H1 (cell line): Measurements from ENCODE around the gene NIPAL1. TPM values are rescaled to one million over a fixed set of nuclear protein-coding genes. Genes with fewer than 3 reads are reported as not detected.

ENCODE experiments used
- CTCF ChIA-PET: fragments of 300-600 bp; sonication (Branson Sonifier 250); formaldehyde crosslinking; loops from one replicate; lab custom pipeline; 2021; ENCODE audit not compliant: partially characterized antibody; lab: Charles Lee
- POLR2A ChIA-PET: fragments of 300-600 bp; sonication (Branson Sonifier 250); formaldehyde crosslinking; loops from one replicate; lab custom pipeline; 2021; ENCODE audit warnings: inconsistent platforms; ENCODE audit not compliant: partially characterized antibody; lab: Charles Lee
- DNase-seq, 2 experiments: peaks; one replicate each; pipeline versions ENCODE4 v3.0.0 to v3.0.0-alpha.2; 2010 to 2022; ENCODE audit warnings: low spot score in 2 of 2, low read depth in 1 of 2, mixed read lengths in 1 of 2
- FAIRE-seq: peaks from 2 replicates; lab custom pipeline; 2011; peaks lifted over from hg19 to GRCh38; lab: Jason Lieb, UNC
- H2AFZ ChIP-seq: 2 replicates; pipeline ENCODE4 v1.8.1; 2012; ENCODE audit warnings: low read length, inconsistent platforms
- H2AK5ac ChIP-seq: 2 replicates; pipeline ENCODE4 v1.6.1; 2013; ENCODE audit warnings: low read depth, low read length
- H2BK120ac ChIP-seq: replicated peaks from 2 replicates; pipeline ENCODE3; 2013; ENCODE audit warnings: low read depth, low read length, inconsistent platforms
- H2BK12ac ChIP-seq: 2 replicates; pipeline ENCODE4 v1.6.1; 2013; ENCODE audit warnings: low read depth, low read length
- H2BK15ac ChIP-seq: 2 replicates; pipeline ENCODE4 v1.6.1; 2013; ENCODE audit warnings: low read length
- H2BK20ac ChIP-seq: 2 replicates; pipeline ENCODE4 v1.6.1; 2013; ENCODE audit warnings: low read length
- H2BK5ac ChIP-seq: 2 replicates; pipeline ENCODE4 v1.6.1; 2013; ENCODE audit warnings: low read depth, low read length
- H3K14ac ChIP-seq: 2 replicates; pipeline ENCODE4 v1.6.1; 2013; ENCODE audit warnings: inconsistent platforms; ENCODE audit not compliant: insufficient read length
- H3K18ac ChIP-seq: 2 replicates; pipeline ENCODE4 v1.6.1; 2013; ENCODE audit warnings: low read length; ENCODE audit errors: extremely low read depth
- H3K23ac ChIP-seq: 2 replicates; pipeline ENCODE4 v1.6.1; 2013; ENCODE audit warnings: inconsistent platforms; ENCODE audit not compliant: insufficient read length
- H3K23me2 ChIP-seq: 2 replicates; pipeline ENCODE4 v1.6.1; 2013; ENCODE audit warnings: low read depth, low read length
- H3K27ac ChIP-seq: 2 replicates; pipeline ENCODE4 v1.6.1; 2011; ENCODE audit warnings: low read depth, low read length, inconsistent platforms
- H3K27me3 ChIP-seq, 4 experiments: replicated peaks in 1 of 4; 1 replicate in 1 of 4; 2 replicates in 3 of 4; pipeline versions ENCODE4 v1.6.1 to v1.8.1; 2011 to 2013; ENCODE audit warnings: low read length in 3 of 4, mild to moderate bottlenecking in 3 of 4, inconsistent platforms in 2 of 4, mixed read lengths in 2 of 4, moderate library complexity in 1 of 4; ENCODE audit not compliant: control insufficient read depth in 3 of 4, insufficient read depth in 3 of 4; ENCODE audit errors: extremely low read depth in 1 of 4
- H3K36me3 ChIP-seq, 4 experiments: 2 replicates each; pipeline versions ENCODE4 v1.6.1 to v1.8.1; 2011 to 2013; ENCODE audit warnings: mild to moderate bottlenecking in 4 of 4, low read length in 3 of 4, moderate library complexity in 2 of 4, control low read depth in 1 of 4, inconsistent platforms in 1 of 4; ENCODE audit not compliant: insufficient read depth in 4 of 4, control insufficient read depth in 2 of 4
- H3K4ac ChIP-seq: replicated peaks from 2 replicates; pipeline ENCODE3; 2013; ENCODE audit warnings: low read length, low read depth, mixed read lengths, inconsistent platforms; ENCODE audit not compliant: insufficient read length
- H3K4me1 ChIP-seq, 4 experiments: replicated peaks in 1 of 4; 1 replicate in 1 of 4; 2 replicates in 3 of 4; pipeline versions ENCODE4 v1.6.1 to v1.8.1; 2011 to 2013; ENCODE audit warnings: low read length in 3 of 4, inconsistent platforms in 2 of 4, mixed read lengths in 1 of 4; ENCODE audit not compliant: insufficient read depth in 4 of 4, control insufficient read depth in 3 of 4
- H3K4me2 ChIP-seq, 2 experiments: 2 replicates each; pipeline versions ENCODE4 v1.6.1 to v1.8.1; 2011 to 2013; ENCODE audit warnings: low read depth in 2 of 2, low read length in 2 of 2, control low read depth in 1 of 2, inconsistent platforms in 1 of 2, mild to moderate bottlenecking in 1 of 2; ENCODE audit not compliant: insufficient read depth in 1 of 2
- H3K4me3 ChIP-seq, 4 experiments: fragments of 200-600, 300-600 bp in 1 of 4; sonication (generic), shearing (Covaris generic), sonication (Bioruptor Twin) in 1 of 4; 2 replicates each; pipeline versions ENCODE4 v1.5.1 to v1.8.1; 2011 to 2016; ENCODE audit warnings: low read length in 4 of 4, low read depth in 3 of 4, control low read depth in 2 of 4, inconsistent platforms in 2 of 4, mild to moderate bottlenecking in 2 of 4, mixed read lengths in 1 of 4, moderate library complexity in 1 of 4; ENCODE audit not compliant: insufficient read depth in 2 of 4; ENCODE audit errors: extremely low read depth in 1 of 4
- H3K56ac ChIP-seq: replicated peaks from 2 replicates; pipeline ENCODE3; 2013; ENCODE audit warnings: low read depth, mild to moderate bottlenecking, mixed read lengths, low read length, inconsistent platforms; ENCODE audit not compliant: insufficient read length
- H3K79me1 ChIP-seq: 2 replicates; pipeline ENCODE4 v1.6.1; 2013; ENCODE audit warnings: low read depth, low read length, control low read depth
- H3K79me2 ChIP-seq, 2 experiments: 2 replicates each; pipeline versions ENCODE4 v1.6.1 to v1.8.1; 2012 to 2013; ENCODE audit warnings: low read length in 2 of 2, mild to moderate bottlenecking in 2 of 2, inconsistent platforms in 1 of 2; ENCODE audit not compliant: insufficient read depth in 2 of 2, control insufficient read depth in 1 of 2
- H3K9ac ChIP-seq, 4 experiments: replicated peaks in 1 of 4; 1 replicate in 1 of 4; 2 replicates in 3 of 4; pipeline versions ENCODE4 v1.6.1 to v1.8.1; 2011 to 2013; ENCODE audit warnings: low read depth in 3 of 4, low read length in 3 of 4, control low read depth in 2 of 4, mild to moderate bottlenecking in 2 of 4, moderate library complexity in 2 of 4, inconsistent platforms in 1 of 4; ENCODE audit errors: extremely low read depth in 1 of 4
- H3K9me3 ChIP-seq, 2 experiments: 2 replicates each; pipeline versions ENCODE4 v1.6.1 to v1.8.1; 2012 to 2013; ENCODE audit warnings: mild to moderate bottlenecking in 2 of 2, moderate library complexity in 2 of 2, control low read depth in 1 of 2, inconsistent platforms in 1 of 2, low read depth in 1 of 2, low read length in 1 of 2, mixed read lengths in 1 of 2; ENCODE audit not compliant: insufficient read depth in 2 of 2
- H4K20me1 ChIP-seq, 2 experiments: replicated peaks in 1 of 2; 2 replicates each; pipeline versions ENCODE3 to v1.8.1; 2011 to 2013; ENCODE audit warnings: inconsistent platforms in 2 of 2, low read length in 2 of 2, mild to moderate bottlenecking in 1 of 2; ENCODE audit not compliant: insufficient read depth in 2 of 2, control insufficient read depth in 1 of 2
- H4K5ac ChIP-seq: 2 replicates; pipeline ENCODE4 v1.6.1; 2013; ENCODE audit warnings: low read length, low read depth, mixed read lengths, inconsistent platforms; ENCODE audit not compliant: insufficient read length
- H4K8ac ChIP-seq: 2 replicates; pipeline ENCODE4 v1.8.0; 2013; ENCODE audit warnings: mild to moderate bottlenecking, moderate library complexity, low read length, inconsistent platforms; ENCODE audit not compliant: insufficient read depth; ENCODE audit errors: extremely low read depth
- H4K91ac ChIP-seq: replicated peaks from 2 replicates; pipeline ENCODE3; 2013; ENCODE audit warnings: low read length, mixed read lengths, inconsistent platforms; ENCODE audit not compliant: insufficient read length
- BCL11A ChIP-seq, 2 experiments: IDR thresholded peaks; one replicate each; pipeline ENCODE4 v1.6.1; 2011; ENCODE audit warnings: low read depth in 2 of 2, low read length in 2 of 2, mild to moderate bottlenecking in 2 of 2
- TCF12 ChIP-seq: IDR thresholded peaks from 2 replicates; pipeline ENCODE4 v1.6.1; 2011; ENCODE audit warnings: low read depth, mild to moderate bottlenecking, low read length
- polyA plus RNA-seq, 7 experiments: library from polyadenylated mRNA; depleted of rRNA in 3 of 7; stranded (reverse) in 5 of 7; unstranded in 2 of 7; fragments of >200 nt in 5 of 7; fragments of 200-250 nt in 2 of 7; gene quantifications; 1 replicate in 5 of 7; 2 replicates in 1 of 7; 4 replicates in 1 of 7; pipeline versions ENCODE4 v1.2.1 to v1.2.3, GENCODE V29; 2011 to 2013; ENCODE audit warnings: missing spikeins in 2 of 7, mixed read lengths in 2 of 7
- total RNA-seq: library from RNA; stranded (reverse); fragmentation: NEBNext Ultra II Directional; extraction: Animal tissue kit (Norgen Biotek cat#: 25700); gene quantifications from 2 replicates; pipeline ENCODE4 v1.2.1, GENCODE V29; 2021

NIPAL1 gene
- total and polyA plus RNA-seq, 2 of the 8 experiments (the other 6 are each of a cell fraction or from before 2014, with no cell fraction given), result 1.4 to 4.9 TPM

DNA sequence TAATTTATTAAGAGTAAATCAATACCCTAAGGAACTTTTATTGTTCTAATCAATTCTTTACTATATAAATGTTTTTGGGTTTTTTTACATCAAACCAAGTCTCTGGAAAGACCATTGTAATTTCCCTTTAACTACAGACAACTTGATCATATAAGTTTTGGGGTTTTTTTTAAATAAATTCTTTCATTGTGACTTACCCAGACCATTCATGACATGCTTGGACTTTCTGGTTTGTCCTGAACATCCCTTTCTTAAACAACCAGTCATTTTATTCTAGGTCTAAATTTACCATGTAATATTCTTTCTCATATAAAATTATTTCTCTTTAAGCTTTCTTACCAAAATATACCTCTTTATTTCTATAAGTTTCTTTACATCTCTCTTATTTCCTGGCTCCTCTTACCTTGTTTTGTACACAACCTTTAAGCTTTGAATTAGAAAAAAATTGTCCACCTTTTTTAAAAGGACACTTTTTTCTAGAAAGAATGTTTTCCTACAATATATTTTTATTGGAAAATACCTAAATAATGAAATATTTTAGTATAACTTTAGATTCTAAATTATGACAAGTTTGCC, 8.5 kb upstream of the NIPAL1 start:
- Histone ChIP-seq H2BK20ac (no peak overlapping the region), H3K14ac (no peak overlapping the region), H3K27ac (no peak overlapping the region), H2BK15ac (no peak overlapping the region), H3K4me3 (no peak overlapping the region), H2BK12ac (no peak overlapping the region), H3K9ac (no peak overlapping the region), H3K23me2 (no peaks in the 10 kb centered on the region), H4K5ac (no peak overlapping the region), H4K8ac (no peak overlapping the region), H3K4me2 (no peak overlapping the region), H3K18ac (no peak overlapping the region), H2BK120ac (no peak overlapping the region), H4K20me1 (no peaks in the 10 kb centered on the region), H4K91ac (no peak overlapping the region), H3K9me3 (peaks cover 34 to 60% of the 10 kb centered on the region in 2 experiments), H2AK5ac (no peak overlapping the region), H3K79me2 (no peaks in the 10 kb centered on the region), H3K36me3 (peaks cover 0 to 20% (median 2%) of the 10 kb centered on the region in 4 experiments; a peak in 1 of 8 replicates), H3K4me1 (no peaks in the 10 kb centered on the region; a peak in 1 of 7 replicates), H3K27me3 (no peaks in the 10 kb centered on the region), H3K4ac (no peak overlapping the region), H2AFZ (no peak overlapping the region), H3K23ac (no peak overlapping the region), H2BK5ac (no peak overlapping the region), H3K56ac (no peak overlapping the region), H3K79me1 (no peaks in the 10 kb centered on the region)
- FAIRE-seq (no peak), DNase-seq (no peak)
- TF ChIP-seq TCF12 (no peak), BCL11A (IDR thresholded peaks at IDR 0.05; ENCODE audit: low read depth in 2 of 2, low read length in 2 of 2) (no peak)
- POLR2A ChIA-PET, result no interaction called here
- CTCF ChIA-PET, result no interaction called here
